HepG2 (cell line): ENCODE data around the gene DDO. TPM values are rescaled to one million over a fixed set of nuclear protein-coding genes. Genes with fewer than 3 reads are reported as not detected.

Experiments
- ATAC-seq: fragments of 200-7000 bp; cut with Tn5 transposase; 3 replicates; pipeline ENCODE4 v1.9.1; 2020; ENCODE audit warnings: mild to moderate bottlenecking, moderate library complexity
- BruUV-seq: library from RNA; stranded (reverse); fragments of 400-500 nt; replicated peaks from 2 replicates; lab custom pipeline; 2021; lab: Mats Ljungman, UMichigan
- CTCF ChIA-PET: fragments of 300-600 bp; formaldehyde crosslinking; extraction: SDS; loops from one replicate; lab custom pipeline; 2021; ENCODE audit warnings: low total read pairs, inconsistent platforms, low intra/inter-chr PET ratio; lab: Yijun Ruan, JAX
- POLR2A ChIA-PET: fragments of 350-600 bp; sonication (Branson Sonifier 250); formaldehyde crosslinking; loops from one replicate; lab custom pipeline; 2020; ENCODE audit warnings: antibody characterized with exemption, inconsistent platforms; lab: Yijun Ruan, JAX
- DNase-seq: peaks from one replicate; pipeline ENCODE4 v3.0.0-alpha.2; 2015; ENCODE audit warnings: low spot score
- FAIRE-seq: peaks from 3 replicates; lab custom pipeline; 2011; peaks lifted over from hg19 to GRCh38; lab: Jason Lieb, UNC
- H2AFZ ChIP-seq: one replicate; pipeline ENCODE4 v1.6.1; 2011; ENCODE audit warnings: low read length, inconsistent platforms
- H3K27ac ChIP-seq: fragments of 300-600 bp; 3 replicates; pipeline ENCODE4 v1.8.0; 2011; ENCODE audit warnings: mixed run types, mild to moderate bottlenecking, mixed read lengths, low read length, inconsistent platforms; ENCODE audit not compliant: insufficient read depth; ENCODE audit errors: extremely low read length
- H3K27me3 ChIP-seq, 2 experiments: fragments of 200-600 bp in 1 of 2; 2 replicates in 1 of 2; 3 replicates in 1 of 2; pipeline versions ENCODE4 v1.6.0 to v1.8.0; 2011; ENCODE audit warnings: low read length in 2 of 2, mild to moderate bottlenecking in 2 of 2, moderate library complexity in 2 of 2, inconsistent platforms in 1 of 2; ENCODE audit not compliant: insufficient read depth in 2 of 2, control insufficient read depth in 1 of 2
- H3K36me3 ChIP-seq, 2 experiments: fragments of 200-600 bp in 1 of 2; replicated peaks in 1 of 2; 2 replicates in 1 of 2; 3 replicates in 1 of 2; pipeline versions ENCODE4 v1.5.1 to v1.8.0; 2011; ENCODE audit warnings: low read length in 2 of 2, inconsistent platforms in 1 of 2; ENCODE audit not compliant: insufficient read depth in 2 of 2, control insufficient read depth in 1 of 2
- H3K4me1 ChIP-seq: 2 replicates; pipeline ENCODE4 v1.5.1; 2012; ENCODE audit warnings: low read length, inconsistent platforms; ENCODE audit not compliant: insufficient read depth
- H3K4me2 ChIP-seq: 2 replicates; pipeline ENCODE4 v1.6.0; 2011; ENCODE audit warnings: low read depth, low read length, inconsistent platforms
- H3K4me3 ChIP-seq, 3 experiments: fragments of 200-600 bp in 1 of 3; sonication (generic), shearing (Covaris generic) in 1 of 3; replicated peaks in 1 of 3; 2 replicates each; pipeline ENCODE4 v1.5.1; 2011 to 2016; ENCODE audit warnings: low read length in 3 of 3, inconsistent platforms in 2 of 3, low read depth in 2 of 3, mild to moderate bottlenecking in 2 of 3, control low read depth in 1 of 3, mixed read lengths in 1 of 3; ENCODE audit not compliant: insufficient read depth in 1 of 3
- H3K79me2 ChIP-seq: one replicate; pipeline ENCODE4 v1.6.1; 2011; ENCODE audit warnings: low read length, inconsistent platforms; ENCODE audit not compliant: insufficient read depth
- H3K9ac ChIP-seq: 2 replicates; pipeline ENCODE4 v1.6.0; 2011; ENCODE audit warnings: mild to moderate bottlenecking, low read depth, low read length, inconsistent platforms; ENCODE audit not compliant: insufficient read depth
- H3K9me3 ChIP-seq: 2 replicates; pipeline ENCODE4 v1.5.1; 2012; ENCODE audit warnings: mild to moderate bottlenecking, low read length
- H4K20me1 ChIP-seq: 2 replicates; pipeline ENCODE4 v1.6.0; 2011; ENCODE audit warnings: inconsistent platforms, mild to moderate bottlenecking, low read length, moderate library complexity; ENCODE audit not compliant: insufficient read depth
- CEBPB ChIP-seq: IDR thresholded peaks from 2 replicates; pipeline ENCODE4 v1.6.1; 2011; ENCODE audit warnings: low read depth, low read length, improper control_type of control experiment, borderline replicate concordance
- CEBPG ChIP-seq: IDR thresholded peaks from 2 replicates; pipeline ENCODE4 v1.6.1; 2016
- CENPT ChIP-seq: sonication (generic); formaldehyde crosslinking; IDR thresholded peaks from 2 replicates; pipeline ENCODE4 v1.8.0; 2022; ENCODE audit warnings: low read depth, mild to moderate bottlenecking, moderate library complexity, missing genetic modification reagents
- KLF15 ChIP-seq: sonication (generic); formaldehyde crosslinking; IDR thresholded peaks from 2 replicates; pipeline ENCODE4 v1.8.1; 2023; ENCODE audit warnings: borderline replicate concordance, mild to moderate bottlenecking, inconsistent platforms, missing genetic modification reagents, mixed read lengths
- TBL1XR1 ChIP-seq: fragments of 150-350 bp; IDR thresholded peaks from 2 replicates; pipeline ENCODE4 v1.6.1; 2014; ENCODE audit warnings: borderline replicate concordance, low read length; ENCODE audit not compliant: partially characterized antibody
- ZBTB26 ChIP-seq: IDR thresholded peaks from 2 replicates; pipeline ENCODE4 v1.6.1; 2016; ENCODE audit warnings: missing compliant biosample characterization, missing genetic modification reagents, borderline replicate concordance
- ZNF644 ChIP-seq: IDR thresholded peaks from 2 replicates; pipeline ENCODE4 v1.6.1; 2016; ENCODE audit warnings: low read depth
- WGBS: methylation state at CpG from one replicate; pipeline ENCODE4 v1.1.6; 2017; ENCODE audit warnings: low lambda C conversion rate; 5-methylcytosine and 5-hydroxymethylcytosine counted together
- in situ Hi-C: cut with HindIII; loops from 2 replicates; pipeline ENCODE4 v1.10.0; 2017; ENCODE audit warnings: low pct_unique_long_range_greater_than_20kb; ENCODE audit not compliant: extremely low pct_ligation_motif_present
- intact Hi-C: fragments of 100-400 bp; cut with micrococcal nuclease; formaldehyde crosslinking; loops from one replicate; pipeline ENCODE4 v1.10.0; 2022; ENCODE audit not compliant: unreplicated experiment
- polyA plus RNA-seq, 8 experiments: library from polyadenylated mRNA; depleted of rRNA in 3 of 8; stranded (reverse) in 7 of 8; unstranded in 1 of 8; fragments of >200 nt; fragmentation: Illumina TruSeq in 4 of 8; extraction: Trizol in 4 of 8; gene quantifications; 2 replicates each; pipeline versions ENCODE4 v1.2.1 to v1.2.3, GENCODE V29; 2011 to 2016; ENCODE audit warnings: low read depth in 4 of 8, missing spikeins in 1 of 8, mixed read lengths in 1 of 8; ENCODE audit not compliant: insufficient read depth in 1 of 8
- total RNA-seq, 5 experiments: library from RNA; depleted of rRNA; stranded (reverse); fragments of >200 nt; fragmentation: Illumina TruSeq; extraction: Trizol; gene quantifications; 2 replicates each; pipeline ENCODE4 v1.2.3, GENCODE V29; 2016; ENCODE audit warnings: low read depth in 1 of 5
- TF ChIP-seq, protein P1 (sequence below), 2 experiments: fragments of 450-650 bp in 1 of 2; sonication (generic) in 1 of 2; formaldehyde crosslinking; IDR thresholded peaks; 2 replicates each; pipeline versions ENCODE4 v1.5.0 to v1.8.0; 2020 to 2022; ENCODE audit warnings: mild to moderate bottlenecking in 1 of 2, missing genetic modification reagents in 1 of 2

DDO gene
- total and polyA plus RNA-seq, 2 of the 13 experiments (the other 11 are each of a cell fraction or from before 2014, with no cell fraction given): 6.1 to 10.3 TPM

- TF ChIP-seq KLF15 (CRISPR knock-in tag) (no peak), TBL1XR1 (no peak), CENPT (CRISPR knock-in tag) (no peak), CEBPG (CRISPR knock-in tag) (peak; percentile 41), CEBPB (peak; percentile 46; the same call in 1 of the 2 replicates), ZBTB26 (CRISPR knock-in tag) (no peak), ZNF644 (CRISPR knock-in tag) (peak; percentile 63; the same call in 1 of the 2 replicates)
- TF ChIP-seq, protein P1, sequence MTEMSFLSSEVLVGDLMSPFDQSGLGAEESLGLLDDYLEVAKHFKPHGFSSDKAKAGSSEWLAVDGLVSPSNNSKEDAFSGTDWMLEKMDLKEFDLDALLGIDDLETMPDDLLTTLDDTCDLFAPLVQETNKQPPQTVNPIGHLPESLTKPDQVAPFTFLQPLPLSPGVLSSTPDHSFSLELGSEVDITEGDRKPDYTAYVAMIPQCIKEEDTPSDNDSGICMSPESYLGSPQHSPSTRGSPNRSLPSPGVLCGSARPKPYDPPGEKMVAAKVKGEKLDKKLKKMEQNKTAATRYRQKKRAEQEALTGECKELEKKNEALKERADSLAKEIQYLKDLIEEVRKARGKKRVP (CRISPR knock-in tag; IDR thresholded peaks at IDR 0.05): peak in 1 of 2 experiments; percentile 81; a peak in 2 of 4 replicates
- H3K36me3 ChIP-seq: no peaks in the 10 kb centered on the region
- H3K9ac ChIP-seq: no peak overlapping the region
- peaks cover 31% of the 10 kb centered on the region for H3K4me1 ChIP-seq
- H3K4me2 ChIP-seq: peak overlapping the region; percentile 45
- no peaks in the 10 kb centered on the region for H3K79me2 ChIP-seq
- ATAC-seq: peak; percentile 32; the same call in 1 of the 3 replicates
- no peak overlapping the region for H2AFZ ChIP-seq
- no peak overlapping the region for H3K27ac ChIP-seq
- no peak overlapping the region for H3K4me3 ChIP-seq
- FAIRE-seq: no peak
- no TSS peak for BruUV-seq
- 15% methylated on average over 3 of the region's 3 CpGs for WGBS
- no peaks in the 10 kb centered on the region for H3K9me3 ChIP-seq
- no peak for DNase-seq
- intact Hi-C loops (no loop called here), in situ Hi-C loops (no loop called here)
- H3K27me3 ChIP-seq: peaks cover 1 to 8% of the 10 kb centered on the region in 2 experiments; a peak in 2 of 5 replicates
- H4K20me1 ChIP-seq: no peaks in the 10 kb centered on the region
- ChIA-PET POLR2A (no interaction called here), CTCF (no interaction called here)
Measured at GRCh38 chr6:110432285-110432900, 17.0 kb upstream of the DDO start.
